ENCODE measurements around the gene FAM156A.

GRCh38 chrX:52979568-52979967 lies 21.2 kb upstream of the FAM156A start:
- TF ChIP-seq CTCF (conservative IDR thresholded peaks at IDR 0.05; ENCODE audit: low read depth, low read length) (no peak), EZH2 (IDR thresholded peaks at IDR 0.05; ENCODE audit: borderline replicate concordance, low read depth, low read length, poor library complexity, severe bottlenecking) (no peak)
